NCI-H2196 (cell line): ENCODE measurements around the gene COMT.

Experiments used
- DNase-seq: peaks from one replicate; lab custom pipeline; 2025; ENCODE audit not compliant: unreplicated experiment; lab: John Stamatoyannopoulos, UW

The COMT gene

GRCh38 chr22:19992481-19992911, 50.9 kb downstream of the COMT start:
- no peak for DNase-seq

- DNase-seq = no peak
Observed at GRCh38 chr22:19992921-19993355, 51.4 kb downstream of the COMT start.

GRCh38 chr22:19993926-19994325, 52.4 kb downstream of the COMT start:
- DNase-seq = no peak

- DNase-seq = no peak
Observed at GRCh38 chr22:19994851-19995610, 53.5 kb downstream of the COMT start.

GRCh38 chr22:19995611-19996339, 54.2 kb downstream of the COMT start:
- DNase-seq = no peak

- DNase-seq = no peak
Observed at GRCh38 chr22:19996694-19997384, 55.3 kb downstream of the COMT start.

- DNase-seq = no peak
Observed at GRCh38 chr22:19997561-19998231, 56.1 kb downstream of the COMT start.

GRCh38 chr22:19998232-19998951, 56.8 kb downstream of the COMT start:
- DNase-seq = no peak

GRCh38 chr22:19998991-19999820, 57.6 kb downstream of the COMT start:
- no peak for DNase-seq

- DNase-seq = no peak
Observed at GRCh38 chr22:20000246-20001081, 58.9 kb downstream of the COMT start.

- no peak for DNase-seq
Observed at GRCh38 chr22:20001082-20001638, 59.6 kb downstream of the COMT start.

GRCh38 chr22:20002128-20002527, 60.6 kb downstream of the COMT start:
- DNase-seq = no peak

GRCh38 chr22:20002636-20003035, 61.1 kb downstream of the COMT start:
- DNase-seq = no peak

GRCh38 chr22:20003304-20003703, 61.7 kb downstream of the COMT start:
- no peak for DNase-seq

GRCh38 chr22:20004464-20004863, 62.9 kb downstream of the COMT start:
- no peak for DNase-seq

- no peak for DNase-seq
Observed at GRCh38 chr22:20008221-20008995, 66.8 kb downstream of the COMT start.

- DNase-seq = no peak
Observed at GRCh38 chr22:20009018-20009491, 67.5 kb downstream of the COMT start.
